Testis (tissue), 3 donors: Measurements from ENCODE around the gene CDK8. TPM values are rescaled to one million over a fixed set of nuclear protein-coding genes. Genes with fewer than 3 reads are reported as not detected.
"Not testable (repeated sequence)": the region's sequence is repeated elsewhere in the genome, so short reads cannot be mapped to it uniquely, and the experiment has no call there.

ENCODE experiments used
- DNase-seq: peaks from one replicate; pipeline ENCODE4 v3.0.0-alpha.2; 2019
- H3K27ac ChIP-seq, 2 donors: fragments of 200-600 bp; sonication (generic); one replicate each; pipeline ENCODE4 v1.5.1; 2019
- H3K27me3 ChIP-seq: fragments of 200-600 bp; sonication (generic); one replicate; pipeline ENCODE4 v1.5.1; 2019
- H3K36me3 ChIP-seq: fragments of 200-600 bp; sonication (generic); one replicate; pipeline ENCODE4 v1.5.1; 2017; ENCODE audit warnings: low read depth; ENCODE audit errors: missing control alignments
- H3K4me1 ChIP-seq: fragments of 200-600 bp; sonication (generic); one replicate; pipeline ENCODE4 v1.5.1; 2019
- H3K4me3 ChIP-seq, 2 donors: fragments of 200-600 bp; sonication (generic); one replicate each; pipeline ENCODE4 v1.5.1; 2017 to 2019
- H3K9me3 ChIP-seq: fragments of 200-600 bp; sonication (generic); one replicate; pipeline ENCODE4 v1.5.1; 2017
- POLR2A ChIP-seq: fragments of 450-650 bp; IDR thresholded peaks from one replicate; pipeline ENCODE4 v1.6.1; 2017; ENCODE audit warnings: antibody characterized with exemption, mild to moderate bottlenecking, moderate library complexity
- WGBS, 2 donors: methylation state at CpG; one replicate each; pipeline ENCODE4 v1.1.5; 2018; 5-methylcytosine and 5-hydroxymethylcytosine counted together
- intact Hi-C: fragments of 100-400 bp; cut with DNase I; formaldehyde crosslinking; loops from one replicate; pipeline ENCODE4 v1.15.1; 2023; ENCODE audit warnings: low total_unique reads
- polyA plus RNA-seq: library from polyadenylated mRNA; stranded (reverse); fragments of 350-450 nt; fragmentation: Illumina TruSeq; extraction: RNeasy Lipid Tissue Mini Kit (QIAGEN cat#74804); gene quantifications from one replicate; pipeline ENCODE4 v1.2.3, GENCODE V29; 2014; ENCODE audit warnings: low read depth, low replicate concordance; ENCODE audit not compliant: insufficient read depth
- total RNA-seq, 2 donors: library from RNA; depleted of rRNA; stranded (reverse); fragments of >200 nt; gene quantifications; one replicate each; pipeline ENCODE4 v1.2.3, GENCODE V29; 2016
- TF ChIP-seq, protein P1 (sequence below), 3 experiments: fragments of 450-650 bp in 2 of 3; fragments of 200-600 bp in 1 of 3; sonication (generic) in 1 of 3; IDR thresholded peaks; one replicate each; pipeline ENCODE4 v1.5.1; 2016 to 2019; ENCODE audit warnings: antibody characterized with exemption in 3 of 3, mild to moderate bottlenecking in 2 of 3, moderate library complexity in 1 of 3

CDK8 gene
- total and polyA plus RNA-seq, 3 donors from 2014 or later, result 16.5 to 31.7 (median 27.1) TPM

DNA sequence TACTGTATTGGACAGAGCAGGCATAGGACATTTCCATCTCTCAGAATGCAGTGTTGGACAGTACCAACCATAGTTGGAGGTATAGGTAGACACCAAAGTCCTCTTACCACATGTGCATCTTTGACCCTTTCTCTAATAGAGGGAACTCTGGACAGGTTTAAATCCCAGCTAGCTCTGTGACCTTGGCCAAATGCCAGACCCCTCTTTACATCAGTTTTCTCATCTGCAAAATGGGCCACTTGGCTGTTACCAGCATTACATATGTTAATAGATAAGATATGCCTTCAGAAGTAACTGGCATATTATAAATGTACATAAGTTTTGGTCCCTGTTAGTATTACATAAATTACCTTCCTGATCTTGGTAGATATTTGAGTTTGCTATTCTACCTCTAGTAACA, 54.3 kb downstream of the CDK8 start:
- Histone ChIP-seq H3K27me3 (no peaks in the 10 kb centered on the region), H3K36me3 (no peaks in the 10 kb centered on the region), H3K4me1 (no peaks in the 10 kb centered on the region), H3K27ac (no peak overlapping the region), H3K9me3 (no peaks in the 10 kb centered on the region), H3K4me3 (no peak overlapping the region)
- no peak for DNase-seq
- intact Hi-C loops, result no loop called here
- TF ChIP-seq POLR2A, result no peak

DNA sequence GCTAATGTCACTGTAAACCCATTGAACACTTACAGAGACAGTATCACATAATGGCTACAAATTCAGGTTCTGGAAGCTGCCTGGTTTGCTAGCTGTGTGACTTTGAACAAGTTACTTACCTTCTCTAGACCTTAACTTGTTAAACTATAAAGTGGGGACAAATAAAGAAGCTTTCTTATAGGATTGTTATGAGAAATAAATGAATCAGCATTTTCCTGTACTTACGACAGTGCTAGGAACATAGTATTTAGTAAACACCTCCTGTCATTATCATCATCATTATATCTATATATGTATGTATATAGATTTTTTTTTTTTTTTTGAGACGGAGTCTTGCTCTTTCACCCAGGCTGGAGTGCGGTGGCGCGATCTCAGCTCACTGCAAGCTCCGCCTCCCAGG, 54.9 kb downstream of the CDK8 start:
- no peak for DNase-seq
- Histone ChIP-seq H3K9me3 (no peaks in the 10 kb centered on the region), H3K36me3 (no peaks in the 10 kb centered on the region), H3K27me3 (no peaks in the 10 kb centered on the region), H3K4me1 (no peaks in the 10 kb centered on the region), H3K27ac (no peak overlapping the region), H3K4me3 (no peak overlapping the region)
- 91 to 94% methylated on average over 6 of the region's 6 CpGs for WGBS, 2 donors
- TF ChIP-seq, protein P1, sequence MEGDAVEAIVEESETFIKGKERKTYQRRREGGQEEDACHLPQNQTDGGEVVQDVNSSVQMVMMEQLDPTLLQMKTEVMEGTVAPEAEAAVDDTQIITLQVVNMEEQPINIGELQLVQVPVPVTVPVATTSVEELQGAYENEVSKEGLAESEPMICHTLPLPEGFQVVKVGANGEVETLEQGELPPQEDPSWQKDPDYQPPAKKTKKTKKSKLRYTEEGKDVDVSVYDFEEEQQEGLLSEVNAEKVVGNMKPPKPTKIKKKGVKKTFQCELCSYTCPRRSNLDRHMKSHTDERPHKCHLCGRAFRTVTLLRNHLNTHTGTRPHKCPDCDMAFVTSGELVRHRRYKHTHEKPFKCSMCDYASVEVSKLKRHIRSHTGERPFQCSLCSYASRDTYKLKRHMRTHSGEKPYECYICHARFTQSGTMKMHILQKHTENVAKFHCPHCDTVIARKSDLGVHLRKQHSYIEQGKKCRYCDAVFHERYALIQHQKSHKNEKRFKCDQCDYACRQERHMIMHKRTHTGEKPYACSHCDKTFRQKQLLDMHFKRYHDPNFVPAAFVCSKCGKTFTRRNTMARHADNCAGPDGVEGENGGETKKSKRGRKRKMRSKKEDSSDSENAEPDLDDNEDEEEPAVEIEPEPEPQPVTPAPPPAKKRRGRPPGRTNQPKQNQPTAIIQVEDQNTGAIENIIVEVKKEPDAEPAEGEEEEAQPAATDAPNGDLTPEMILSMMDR (IDR thresholded peaks at IDR 0.05), result no peak
- no peak for TF ChIP-seq POLR2A
- intact Hi-C loops, result no loop called here

DNA sequence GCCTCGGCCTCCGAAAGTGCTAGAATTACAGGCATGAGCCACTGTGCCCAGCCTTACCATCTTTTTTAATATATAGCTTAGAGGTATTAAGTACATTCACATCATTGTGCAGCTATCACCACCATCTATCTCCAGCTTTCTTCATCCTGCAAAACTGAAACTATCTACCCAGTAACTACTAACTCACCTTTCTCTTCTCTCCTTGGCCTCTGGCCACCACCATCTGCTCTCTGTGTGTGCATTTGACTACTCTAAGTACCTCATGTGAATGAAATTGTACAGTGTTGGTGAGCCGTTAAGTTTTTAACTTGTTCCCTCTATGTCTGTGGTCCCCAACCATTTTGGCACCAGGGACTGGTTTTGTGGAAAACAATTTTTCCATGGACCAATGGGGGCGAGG, 56.1 kb downstream of the CDK8 start:
- no peaks in the 10 kb centered on the region for H3K9me3 ChIP-seq
- intact Hi-C loops, result no loop called here
- no peak for TF ChIP-seq POLR2A
- TF ChIP-seq, protein P1 (IDR thresholded peaks at IDR 0.05), result no peak
- DNase-seq, result no peak
- 90 to 97% methylated on average over 4 of the region's 4 CpGs for WGBS, 2 donors
- no peak overlapping the region for H3K4me3 ChIP-seq
- H3K4me1 ChIP-seq, result no peaks in the 10 kb centered on the region
- H3K27me3 ChIP-seq, result no peaks in the 10 kb centered on the region
- no peaks in the 10 kb centered on the region for H3K36me3 ChIP-seq
- H3K27ac ChIP-seq, result no peak overlapping the region

DNA sequence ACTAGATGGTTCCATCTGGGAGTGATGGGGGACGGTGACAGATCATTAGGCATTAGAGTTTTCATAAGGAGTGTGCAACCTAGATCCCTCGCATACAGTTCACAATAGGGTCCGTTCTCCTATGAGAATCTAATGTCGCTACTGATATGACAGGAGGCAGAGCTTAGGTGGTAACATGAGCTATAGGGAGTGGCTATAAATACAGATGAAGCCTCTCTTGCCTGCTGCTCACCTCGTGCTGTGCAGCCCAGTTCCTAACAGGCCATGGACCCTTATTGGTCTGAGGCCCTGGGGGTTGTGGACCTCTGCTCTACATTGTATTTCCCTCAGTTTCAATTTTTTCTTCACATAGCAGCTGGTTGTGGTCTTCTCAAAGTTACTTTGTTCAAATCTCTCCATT, 56.5 kb downstream of the CDK8 start:
- H3K9me3 ChIP-seq, result no peaks in the 10 kb centered on the region
- intact Hi-C loops, result no loop called here
- H3K36me3 ChIP-seq, result no peaks in the 10 kb centered on the region
- DNase-seq, result no peak
- TF ChIP-seq, protein P1 (IDR thresholded peaks at IDR 0.05), result no peak
- TF ChIP-seq POLR2A, result no peak
- H3K27me3 ChIP-seq, result no peaks in the 10 kb centered on the region
- no peaks in the 10 kb centered on the region for H3K4me1 ChIP-seq
- H3K27ac ChIP-seq, result no peak overlapping the region
- 88 to 93% methylated on average over 5 of the region's 5 CpGs for WGBS, 2 donors
- H3K4me3 ChIP-seq, result no peak overlapping the region

DNA sequence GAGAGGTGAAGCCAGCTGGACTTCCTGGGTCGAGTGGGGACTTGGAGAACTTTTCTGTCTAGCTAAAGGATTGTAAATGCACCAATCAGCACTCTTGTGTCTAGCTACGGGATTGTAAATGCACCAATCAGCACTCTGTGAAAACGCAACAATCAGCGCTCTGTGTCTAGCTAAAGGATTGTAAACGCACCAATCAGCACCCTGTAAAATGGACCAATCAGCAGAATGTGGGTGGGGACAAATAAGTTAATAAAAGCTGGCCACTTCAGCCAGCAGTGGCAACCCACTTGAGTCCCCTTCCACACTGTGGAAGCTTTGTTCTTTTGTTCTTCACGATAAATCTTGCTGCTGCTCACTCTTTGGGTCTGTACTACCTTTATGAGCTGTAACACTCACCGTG, 58.1 kb downstream of the CDK8 start:
- H3K4me1 ChIP-seq, H3K4me3 ChIP-seq, H3K36me3 ChIP-seq, DNase-seq, intact Hi-C loops, H3K27ac ChIP-seq, H3K9me3 ChIP-seq, H3K27me3 ChIP-seq: not testable (repeated sequence)
- 90 to 96% methylated on average over 7 of the region's 7 CpGs for WGBS, 2 donors

DNA sequence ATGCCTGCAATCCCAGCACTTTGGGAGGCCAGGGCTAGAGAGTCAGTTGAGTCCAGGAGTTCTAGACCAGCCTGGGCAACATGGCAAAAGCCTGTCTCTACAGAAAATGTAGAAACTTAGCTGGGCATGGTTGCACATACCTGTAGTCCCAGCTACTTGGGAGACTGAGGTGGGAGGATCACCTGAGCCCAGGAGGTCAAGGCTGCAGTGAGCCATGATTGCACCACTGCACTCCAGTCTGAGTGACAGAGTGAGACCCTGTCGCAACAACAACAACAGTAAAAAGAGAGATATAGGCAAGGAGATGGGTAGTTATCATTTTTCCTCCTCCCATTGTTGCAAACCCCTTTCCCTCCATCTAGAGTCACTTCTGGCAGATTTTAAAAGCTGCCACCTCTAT, 62.2 kb downstream of the CDK8 start:
- H3K36me3 ChIP-seq, intact Hi-C loops, H3K4me1 ChIP-seq, H3K4me3 ChIP-seq, H3K27ac ChIP-seq, H3K27me3 ChIP-seq, DNase-seq, H3K9me3 ChIP-seq: not testable (repeated sequence)
- WGBS, 2 donors, result 100% methylated on average over 1 of the region's 1 CpG
